Fibroblast of villous mesenchyme (primary cell): ENCODE measurements around the gene P2RY6. TPM values are rescaled to one million over a fixed set of nuclear protein-coding genes. Genes with fewer than 3 reads are reported as not detected.

Source experiments
- DNase-seq: peaks from one replicate; pipeline ENCODE4 v3.0.0-alpha.2; 2010; ENCODE audit warnings: low read depth
- H3K4me3 ChIP-seq: 2 replicates; pipeline ENCODE4 v1.5.1; 2011; ENCODE audit warnings: low read depth, mild to moderate bottlenecking, low read length
- CTCF ChIP-seq: IDR thresholded peaks from 2 replicates; pipeline ENCODE4 v1.5.1; 2012; ENCODE audit warnings: low read depth, mild to moderate bottlenecking, low read length; ENCODE audit not compliant: insufficient read depth
- total RNA-seq: library from RNA; depleted of rRNA; stranded (reverse); fragments of >200 nt; gene quantifications from 2 replicates; pipeline ENCODE4 v1.2.3, GENCODE V29; 2012

Gene P2RY6
- total RNA-seq, 1 donor: not detected

GRCh38 chr11:73262851-73263495 is 9.2 kb upstream of the P2RY6 start:
- H3K4me3 ChIP-seq: no peak overlapping the region
- TF ChIP-seq CTCF: no peak
- peak; percentile 23 for DNase-seq

GRCh38 chr11:73263640-73264039 is 8.5 kb upstream of the P2RY6 start:
- no peak for DNase-seq
- no peak for TF ChIP-seq CTCF
- H3K4me3 ChIP-seq: no peak overlapping the region

- DNase-seq: no peak
- H3K4me3 ChIP-seq: no peak overlapping the region
- TF ChIP-seq CTCF: no peak
Observed at GRCh38 chr11:73265278-73265810, 6.8 kb upstream of the P2RY6 start.

- H3K4me3 ChIP-seq: no peak overlapping the region
- no peak for TF ChIP-seq CTCF
- DNase-seq: no peak
Observed at GRCh38 chr11:73265853-73266645, 6.1 kb upstream of the P2RY6 start.

GRCh38 chr11:73266646-73267020 is 5.5 kb upstream of the P2RY6 start:
- no peak for DNase-seq
- no peak for TF ChIP-seq CTCF
- H3K4me3 ChIP-seq: no peak overlapping the region

- no peak for DNase-seq
- no peak for TF ChIP-seq CTCF
- H3K4me3 ChIP-seq: no peak overlapping the region
Observed at GRCh38 chr11:73267122-73267846, 4.9 kb upstream of the P2RY6 start.
